Stimulated activated CD4-positive, alpha-beta T cell treated with anti-CD3 and anti-CD28 coated beads, Interleukin-15, amount 100 ng/mL, for 1 hour (primary cell): ENCODE data around the gene CHST11.
A peak's percentile ranks its signal among the peaks of the same experiment; 100 is the strongest.

Source experiments
- DNase-seq, 2 donors: peaks; one replicate each; pipeline ENCODE4 v3.0.0-alpha.2; 2020; ENCODE audit warnings: low read depth in 1 of 2, low spot score in 1 of 2

Gene CHST11

DNA sequence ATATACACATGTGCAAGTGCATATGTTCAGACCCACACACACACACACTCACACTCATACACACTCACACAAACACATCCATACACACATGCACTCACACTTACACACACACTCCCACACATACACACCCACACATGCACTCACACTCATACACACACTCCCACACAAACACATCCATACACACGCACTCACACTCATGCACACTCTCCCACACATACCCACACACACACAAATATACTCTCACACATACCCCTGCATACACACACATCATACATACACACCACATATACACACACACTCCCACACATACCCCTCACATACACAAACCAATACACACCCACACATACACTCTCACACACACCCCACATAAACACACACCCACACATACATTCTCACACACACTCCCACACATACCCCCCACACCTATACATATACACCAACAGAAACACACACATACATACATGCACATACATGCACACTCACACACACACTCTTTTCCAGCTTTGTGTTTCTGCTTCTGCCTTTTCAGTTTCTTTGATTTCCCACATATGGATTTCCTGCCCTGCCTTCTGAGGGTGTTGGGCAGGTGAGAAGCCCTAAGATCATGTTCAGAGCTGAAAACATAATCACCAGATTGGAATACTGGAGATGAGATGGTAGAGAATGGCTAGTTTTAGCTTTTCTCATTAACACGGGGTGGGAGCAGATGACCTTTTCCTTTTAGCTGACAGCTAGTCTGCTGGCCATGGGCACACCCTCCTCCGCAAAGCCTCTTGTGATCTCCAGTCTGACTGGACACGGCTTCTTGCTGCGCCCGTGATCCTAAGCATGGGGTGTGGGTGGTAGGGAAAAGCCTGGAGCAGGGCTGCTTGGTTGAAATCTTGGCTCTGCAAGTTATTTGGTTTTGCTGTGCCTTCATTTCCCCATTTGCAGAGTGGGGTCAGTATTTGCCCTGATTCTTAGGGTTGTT, 214.0 kb downstream of the CHST11 start:
- no peak for DNase-seq

DNA sequence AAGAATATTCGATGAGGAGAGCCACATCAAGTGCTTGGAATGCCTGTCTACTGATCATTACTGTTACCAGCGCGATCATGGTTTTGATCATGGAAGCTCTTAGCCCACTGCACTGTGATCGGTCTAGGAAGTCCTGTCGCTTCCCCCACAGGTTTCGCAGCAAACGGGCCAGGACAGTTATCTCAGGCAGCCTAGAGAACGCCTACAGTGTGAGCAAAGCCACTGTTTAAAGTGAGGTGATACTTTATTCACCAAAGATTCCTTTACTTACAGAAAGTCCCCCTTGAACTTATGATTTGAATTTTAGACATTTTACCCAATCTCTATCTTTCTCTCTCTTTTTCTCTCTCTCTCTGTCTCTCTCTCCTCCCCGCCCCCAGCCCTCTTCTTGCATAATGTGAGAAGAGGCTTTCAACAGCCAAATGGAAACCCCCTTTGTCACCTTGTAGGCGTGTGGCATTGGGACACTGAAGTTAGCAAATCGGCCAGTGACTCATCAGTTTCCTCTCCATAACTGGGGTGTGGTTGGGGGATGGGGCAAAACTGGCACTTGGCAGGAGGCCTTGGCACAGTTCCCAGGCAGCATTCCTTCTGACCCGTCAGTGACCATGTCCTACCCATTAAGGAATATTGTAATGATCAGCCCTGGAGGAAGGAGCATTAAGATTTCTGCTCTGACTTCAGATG, 214.8 kb downstream of the CHST11 start:
- DNase-seq: peak; percentile 33 to 65

DNA sequence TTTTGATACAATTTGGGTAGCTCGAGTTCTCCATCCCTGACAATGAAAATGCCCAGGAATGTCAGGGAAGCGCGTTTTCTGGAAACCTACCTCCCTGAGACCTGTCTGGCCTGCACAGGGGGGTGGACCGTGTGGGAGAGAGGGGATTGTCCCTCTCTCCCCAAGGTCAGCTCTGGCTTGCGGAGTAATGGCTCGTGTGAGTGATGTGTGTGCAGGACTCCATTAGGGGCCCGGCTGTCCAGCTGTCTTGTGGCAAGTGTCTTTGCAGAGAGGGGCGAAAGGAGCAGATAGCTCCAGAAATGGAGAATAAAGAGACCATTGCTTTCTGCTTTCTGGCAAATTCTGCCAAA, 215.3 kb downstream of the CHST11 start:
- no peak for DNase-seq

DNA sequence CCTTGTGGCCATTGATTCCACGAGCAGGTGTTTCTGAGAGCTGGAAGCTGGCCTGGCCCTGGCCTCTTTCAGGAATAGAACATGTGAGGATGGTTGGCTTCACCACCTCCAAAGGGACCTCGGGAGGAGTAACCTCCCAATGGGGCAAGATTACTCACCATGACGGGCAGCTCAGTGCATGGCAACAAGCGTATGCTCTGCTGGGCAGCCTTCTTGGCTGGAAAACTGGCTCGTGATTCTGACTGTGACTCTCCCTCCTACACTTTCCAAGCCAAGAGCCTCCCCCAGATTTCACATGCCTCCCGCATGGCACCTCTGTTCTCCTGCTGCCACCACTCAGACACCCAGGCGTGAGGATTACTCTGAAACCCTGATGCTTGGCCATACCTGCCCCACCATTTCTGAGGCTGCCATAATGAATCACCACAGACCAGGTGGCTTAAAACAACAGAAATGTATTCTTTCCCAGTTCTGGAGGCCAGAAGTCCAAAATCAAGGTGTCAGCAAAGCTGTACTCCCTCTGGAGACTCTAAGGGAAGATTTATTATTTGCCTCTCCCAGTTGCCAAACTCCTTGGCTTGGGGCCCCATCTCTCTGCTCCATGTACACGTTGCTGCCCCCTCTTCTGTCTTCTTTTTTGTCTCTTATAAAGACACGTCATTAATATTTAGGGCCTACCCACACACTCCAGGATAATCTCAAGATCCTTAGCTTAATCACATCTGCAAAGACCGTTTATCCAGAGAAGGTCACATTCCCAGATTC, 215.9 kb downstream of the CHST11 start:
- DNase-seq: no peak

DNA sequence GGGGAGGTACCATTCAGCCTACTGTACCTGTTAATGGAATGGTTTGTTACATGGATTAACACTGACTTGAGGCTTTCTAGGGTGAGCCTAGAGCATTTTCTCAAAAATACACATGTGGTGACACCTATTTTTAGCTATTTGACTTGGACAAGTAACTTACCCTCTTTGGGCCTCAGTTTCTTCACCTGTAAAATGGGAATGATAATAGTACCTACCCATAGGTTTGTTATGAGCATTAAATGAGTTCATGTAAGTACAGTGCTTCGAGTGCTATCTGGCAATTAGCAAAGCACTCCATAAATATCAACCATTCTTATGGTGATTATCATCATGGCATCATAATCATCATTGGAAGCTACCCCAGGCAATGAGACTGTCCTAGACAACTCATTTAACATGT, 216.5 kb downstream of the CHST11 start:
- no peak for DNase-seq

DNA sequence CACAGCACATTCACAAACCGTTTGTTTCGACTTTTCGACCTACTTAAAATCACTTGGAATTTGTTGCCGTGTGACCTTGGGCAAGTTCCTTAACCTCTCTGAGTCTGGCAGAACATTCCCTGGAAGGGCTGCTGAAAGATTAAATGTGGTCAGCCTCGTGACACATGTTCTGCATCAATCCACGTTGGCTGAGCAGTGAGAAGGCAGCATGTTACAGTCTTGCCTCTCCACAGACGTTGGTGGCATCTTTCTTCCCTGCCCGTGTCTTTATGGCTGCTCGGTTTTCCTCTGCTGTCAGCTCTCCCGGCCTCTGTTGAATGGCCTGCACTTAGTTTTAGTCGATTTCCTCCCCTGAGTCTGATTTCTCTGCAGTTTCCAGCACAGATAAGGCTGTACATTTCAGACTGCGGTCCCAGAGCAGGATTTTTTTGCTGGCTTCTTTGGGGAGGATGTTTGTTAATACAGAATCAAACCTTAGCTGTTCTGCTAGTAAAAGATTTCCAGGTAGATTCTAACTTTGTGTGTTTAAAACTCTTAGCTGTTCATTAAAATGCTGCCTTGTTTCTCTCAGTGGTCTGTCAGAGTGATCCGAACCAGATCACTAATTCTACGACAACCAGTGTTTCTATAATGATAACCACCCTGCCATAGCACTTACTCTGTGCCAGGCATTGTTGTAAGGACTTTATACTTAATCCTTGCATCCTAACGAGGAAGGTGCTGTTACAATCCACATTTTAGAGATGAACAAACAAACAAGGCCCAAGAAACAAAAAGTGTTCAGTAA, 217.1 kb downstream of the CHST11 start:
- no peak for DNase-seq

DNA sequence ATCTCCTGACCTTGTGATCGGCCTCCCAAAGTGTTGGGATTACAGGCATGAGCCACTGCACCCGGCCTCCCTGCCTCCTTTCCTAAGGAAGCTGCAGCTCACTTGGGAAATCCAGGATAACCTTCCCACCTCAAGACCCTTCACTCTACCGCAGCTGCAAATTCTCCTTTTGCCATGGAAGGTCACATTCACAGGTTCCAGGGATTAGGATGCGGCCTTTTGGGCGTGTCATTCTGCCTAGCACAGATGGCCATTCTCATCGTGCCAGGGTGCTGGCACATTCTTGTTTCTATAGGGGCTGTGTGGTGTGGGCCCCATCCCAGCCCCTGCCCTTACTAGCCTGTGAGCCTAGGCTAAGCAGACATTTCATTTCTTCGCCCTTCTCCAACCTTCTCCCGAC, 219.9 kb downstream of the CHST11 start:
- no peak for DNase-seq

DNA sequence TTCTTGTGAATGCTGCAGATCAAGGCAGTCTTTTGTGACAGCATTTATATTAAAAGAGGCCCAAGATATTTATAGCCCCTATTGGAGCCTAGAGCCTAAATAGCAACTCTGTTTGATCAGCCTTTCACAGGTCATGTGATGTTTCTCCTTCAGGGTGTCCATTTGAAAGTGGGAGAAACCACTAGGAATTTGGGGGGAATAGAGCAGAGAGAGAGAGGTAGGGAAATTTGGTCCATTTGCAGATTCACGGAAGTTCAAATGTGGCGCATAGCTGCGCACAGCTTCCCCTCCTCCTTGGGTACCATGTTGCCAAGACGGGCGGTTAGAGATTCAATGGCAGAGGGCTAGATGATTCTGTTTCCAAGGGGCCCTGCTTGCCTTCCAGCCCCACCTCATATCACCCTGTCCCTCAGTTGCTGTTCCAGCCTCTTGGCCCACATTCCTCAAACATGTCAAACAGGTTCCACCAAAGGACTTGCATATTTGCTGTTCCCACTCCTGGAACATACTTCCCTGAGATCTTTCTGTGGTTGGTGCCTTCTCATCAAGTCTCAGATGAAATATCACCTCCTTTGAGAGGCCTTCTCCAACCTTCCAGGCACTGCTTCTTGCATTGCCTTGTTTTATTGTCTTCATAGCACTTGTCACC, 220.8 kb downstream of the CHST11 start:
- no peak for DNase-seq

DNA sequence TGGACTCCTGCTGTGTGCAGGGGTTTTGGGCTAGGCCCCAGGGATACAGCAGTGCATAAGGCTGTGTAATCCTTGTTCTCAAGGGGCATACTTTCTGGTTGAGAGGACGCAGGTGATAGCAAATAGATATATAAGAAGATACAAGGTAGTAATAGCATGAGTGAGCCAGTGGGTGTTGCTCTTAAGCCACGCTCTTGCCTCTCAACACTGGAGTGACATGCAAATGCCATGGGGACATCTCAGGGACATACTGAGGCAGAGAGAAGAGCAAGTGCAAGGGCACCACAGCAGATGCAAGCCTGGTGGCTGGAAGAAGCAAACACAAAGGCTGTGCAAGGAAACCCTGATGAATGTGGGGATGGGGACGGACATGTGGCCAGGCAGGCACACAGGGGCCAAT, 223.3 kb downstream of the CHST11 start:
- DNase-seq: no peak

DNA sequence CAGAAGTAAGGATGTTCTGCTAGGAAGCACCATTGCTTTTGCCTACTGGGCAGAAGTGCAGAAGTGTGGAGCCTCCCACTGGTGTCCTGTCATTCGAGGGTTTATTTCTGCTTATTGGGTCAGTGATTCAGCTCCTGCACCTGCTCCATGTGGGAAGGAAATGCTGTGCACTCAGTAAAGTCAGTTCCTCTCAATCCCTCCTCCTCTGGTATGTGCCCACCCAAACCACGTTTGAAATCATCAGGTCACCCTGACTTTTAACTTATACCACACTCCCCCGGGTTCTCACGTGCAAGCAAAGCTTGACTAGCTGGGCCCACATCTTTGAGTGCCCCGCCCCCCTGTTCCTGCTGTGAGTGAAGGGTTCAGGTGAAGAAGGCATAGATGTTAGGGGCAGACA, 223.7 kb downstream of the CHST11 start:
- DNase-seq: no peak

DNA sequence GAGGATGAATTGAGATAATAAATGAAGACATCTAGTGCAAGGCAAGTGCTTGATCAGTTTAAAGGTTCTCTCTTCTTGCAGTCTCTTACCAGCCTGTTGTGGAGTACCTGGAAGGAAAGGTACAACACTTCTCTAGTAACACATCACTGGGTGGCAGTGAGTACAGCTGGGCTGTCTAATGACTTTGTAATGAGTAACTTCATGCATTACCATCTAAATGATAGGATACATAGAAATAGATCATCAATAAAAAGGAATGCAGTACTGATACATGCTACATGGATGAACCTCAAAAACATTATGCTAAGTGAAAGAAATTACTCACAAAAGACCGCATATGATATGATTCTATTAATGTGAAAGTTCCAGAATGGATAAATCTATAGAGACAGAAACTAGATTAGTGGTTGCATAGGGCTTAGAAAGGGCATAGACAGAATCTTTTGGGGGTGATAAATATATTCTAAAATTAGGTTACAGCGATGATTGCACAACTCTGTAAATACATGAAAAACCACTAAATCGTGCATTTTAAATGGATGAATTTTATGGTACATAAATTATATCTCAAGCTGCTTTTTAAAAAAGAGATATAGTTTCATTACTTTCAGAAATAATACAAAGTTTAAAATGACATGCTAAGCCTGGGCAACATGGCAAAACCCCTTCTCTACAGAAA, 224.4 kb downstream of the CHST11 start:
- DNase-seq: no peak

DNA sequence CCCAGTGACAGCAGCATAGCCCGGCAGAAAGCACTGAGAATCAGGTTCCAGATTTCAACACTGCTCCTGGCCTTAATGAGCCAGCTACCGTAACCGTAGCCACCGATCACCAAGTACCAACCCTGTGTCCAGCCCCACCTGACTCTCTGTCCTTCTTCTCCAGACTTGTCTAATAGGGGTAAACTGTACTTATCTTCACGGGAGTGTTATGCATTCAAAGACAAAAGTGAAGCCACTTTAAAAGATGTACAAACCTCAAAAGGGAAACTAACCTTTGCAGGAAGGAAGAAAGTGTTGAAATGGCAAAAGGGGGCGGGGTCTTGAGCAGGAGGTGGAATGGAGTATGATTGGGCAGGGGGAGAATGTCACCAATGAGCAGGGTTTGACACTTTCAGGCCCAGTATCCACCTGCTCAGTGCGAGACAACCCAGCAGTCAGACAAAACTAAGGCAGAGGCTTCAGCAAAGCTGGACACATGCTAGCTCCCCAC, 226.1 kb downstream of the CHST11 start:
- peak; percentile 17 to 41 for DNase-seq

DNA sequence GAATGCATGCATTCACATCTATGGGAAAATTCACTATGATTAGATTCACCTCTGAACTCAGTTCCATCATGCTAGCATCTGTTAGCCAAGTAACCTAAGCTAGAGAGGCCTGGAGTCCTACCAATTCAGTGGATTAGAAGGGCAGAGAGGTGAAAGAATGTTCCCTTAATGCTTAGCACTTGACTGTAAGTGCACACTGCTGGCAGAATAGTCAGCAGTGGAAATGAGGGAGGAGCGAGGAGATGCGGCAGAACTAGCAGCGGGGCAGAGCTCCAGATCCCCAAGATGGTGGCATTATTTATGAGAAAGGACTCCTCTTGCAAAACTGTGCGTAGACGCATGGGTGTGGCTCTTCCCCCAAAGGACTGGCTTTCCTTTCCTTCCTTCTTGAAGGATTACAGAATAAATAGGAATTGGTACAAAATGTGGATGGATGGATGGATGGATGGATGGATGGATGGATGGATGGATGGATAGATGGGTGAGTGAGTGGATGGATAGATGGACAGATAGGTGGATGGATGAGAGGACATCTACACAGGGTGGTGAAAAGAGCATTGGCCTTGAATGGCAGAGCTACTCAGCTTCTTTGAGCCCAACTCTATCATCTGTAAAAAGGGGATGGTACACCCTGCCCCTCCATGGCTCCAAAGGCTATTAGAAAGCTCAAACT, 227.2 kb downstream of the CHST11 start:
- DNase-seq: no peak

DNA sequence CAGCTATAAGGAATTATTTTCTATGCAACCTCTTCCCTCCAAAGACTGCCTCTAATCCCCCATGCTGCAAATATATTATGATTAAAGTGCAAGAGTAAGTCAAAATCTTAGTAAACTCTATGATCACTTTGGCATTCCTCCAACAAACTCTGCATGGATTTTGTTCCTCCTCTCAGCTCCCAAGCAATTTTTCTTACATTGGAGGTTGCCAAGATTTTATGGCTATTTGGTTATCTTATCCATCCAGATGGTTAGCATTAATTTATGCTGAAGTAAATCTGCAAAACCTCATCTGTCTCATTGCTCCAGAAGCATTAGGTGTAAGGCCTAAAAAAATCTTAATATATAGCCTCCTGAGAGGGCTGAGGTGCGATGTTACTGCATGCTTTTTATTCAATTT, 228.1 kb downstream of the CHST11 start:
- no peak for DNase-seq

DNA sequence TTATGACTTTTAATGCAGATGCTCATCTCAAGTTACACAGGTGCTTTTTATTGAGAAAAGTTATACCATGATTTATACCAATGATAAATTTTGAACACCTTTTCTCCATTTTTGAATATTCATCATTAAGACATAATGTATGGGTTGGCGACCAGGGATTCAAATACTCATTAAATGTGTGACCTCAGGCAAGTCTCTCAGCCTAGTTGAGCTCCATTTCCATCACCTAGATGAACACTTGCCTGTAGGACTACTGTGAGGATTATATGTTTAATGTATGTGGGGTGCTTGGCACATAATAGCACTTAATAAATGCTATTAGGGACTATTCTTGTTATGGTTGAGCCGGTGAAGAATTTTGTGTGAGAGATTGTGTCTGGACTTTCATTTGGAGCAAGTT, 228.6 kb downstream of the CHST11 start:
- DNase-seq: no peak

DNA sequence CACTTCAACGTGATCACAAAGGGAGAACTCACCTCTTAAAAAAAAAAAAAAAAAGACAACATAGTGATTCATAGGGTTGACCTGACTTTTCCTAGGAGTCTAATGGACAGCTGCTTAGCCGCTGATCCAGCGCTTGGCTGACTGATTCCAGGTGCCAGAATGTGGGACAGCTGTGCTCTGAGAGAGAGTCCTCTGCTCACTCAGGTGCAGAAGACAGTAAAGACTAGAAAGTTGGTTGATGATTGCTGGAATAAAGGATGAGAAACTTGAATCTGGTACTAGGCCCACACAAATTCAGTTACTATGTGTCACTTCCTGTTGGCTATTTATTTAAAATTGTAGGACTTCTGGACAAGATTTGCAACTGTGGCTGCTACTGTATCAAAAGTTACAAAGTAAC, 229.4 kb downstream of the CHST11 start:
- DNase-seq: no peak

DNA sequence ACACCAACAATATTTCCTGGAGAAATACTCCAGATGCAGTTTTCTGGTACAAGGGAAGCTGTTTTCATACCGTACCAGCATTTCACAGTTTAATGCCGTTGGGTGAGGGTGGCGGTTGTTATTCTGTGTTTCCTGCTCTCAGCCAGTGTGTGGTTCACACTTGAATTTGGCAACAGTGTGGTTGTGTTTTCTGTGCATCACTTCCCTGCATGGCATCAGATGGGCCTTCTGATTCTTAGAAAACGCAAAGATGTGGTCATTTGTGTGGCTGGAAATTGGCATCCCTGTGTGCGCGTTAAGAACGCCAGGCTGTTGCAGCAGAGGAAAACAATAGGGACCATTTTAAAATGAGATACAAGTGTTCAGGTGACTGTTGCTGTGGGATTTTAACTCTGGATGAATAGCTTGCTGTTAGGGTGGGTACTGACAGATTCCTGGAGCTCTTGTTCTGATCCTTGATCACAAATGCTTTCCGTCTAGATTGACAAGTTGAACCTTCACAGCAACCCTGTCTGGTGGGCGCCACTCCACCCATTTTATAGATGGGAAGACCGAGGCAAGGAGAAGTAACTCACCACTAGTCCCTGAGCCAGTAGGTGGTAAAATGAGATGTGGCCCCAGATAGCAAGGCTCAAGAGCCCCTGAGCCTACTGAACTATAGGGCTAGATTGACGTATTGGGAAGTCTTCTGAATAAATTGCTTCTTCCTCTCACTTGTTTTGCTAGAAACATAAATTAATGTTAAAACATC, 231.2 kb downstream of the CHST11 start:
- DNase-seq: no peak

DNA sequence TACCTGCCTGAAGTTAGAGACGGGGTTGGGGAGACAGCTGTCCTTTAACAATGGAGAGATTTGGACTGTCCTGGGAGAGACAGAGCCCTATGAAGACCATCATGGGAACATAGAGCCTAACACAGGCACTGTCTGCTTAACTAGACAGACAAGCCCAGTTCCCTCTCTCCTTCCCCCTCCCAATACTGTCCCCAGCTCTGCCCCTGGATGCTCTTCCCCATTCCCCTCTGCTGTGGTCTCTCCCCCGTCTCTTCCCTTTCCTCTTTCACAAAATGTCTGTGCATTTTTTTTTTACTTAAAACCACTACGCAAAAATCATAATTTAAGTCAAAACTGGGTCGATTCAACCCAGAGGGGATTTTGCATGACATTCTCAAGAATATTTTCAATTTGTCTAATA, 232.9 kb downstream of the CHST11 start:
- DNase-seq: no peak
